ENCODE measurements around the gene ARFGEF3.
A peak's percentile ranks its signal among the peaks of the same experiment; 100 is the strongest.

ARFGEF3 gene

GRCh38 chr6:138242987-138243592 lies 81.4 kb downstream of the ARFGEF3 start:
- no peak for DNase-seq

- DNase-seq = no peak
These were observed 84.0 kb downstream of the ARFGEF3 start for GRCh38 chr6:138245751-138246150.

- no peak for DNase-seq
These were observed 85.1 kb downstream of the ARFGEF3 start for GRCh38 chr6:138246650-138247440.

- no peak for DNase-seq
These were observed 86.3 kb downstream of the ARFGEF3 start for GRCh38 chr6:138248011-138248410.

- no peak for DNase-seq
These were observed 87.1 kb downstream of the ARFGEF3 start for GRCh38 chr6:138248878-138249277.

- DNase-seq = no peak
These were observed 88.3 kb downstream of the ARFGEF3 start for GRCh38 chr6:138250053-138250452.

GRCh38 chr6:138250513-138251247 lies 88.9 kb downstream of the ARFGEF3 start:
- no peak for DNase-seq

GRCh38 chr6:138253731-138254130 lies 92.0 kb downstream of the ARFGEF3 start:
- no peak for DNase-seq

GRCh38 chr6:138255443-138255842 lies 93.7 kb downstream of the ARFGEF3 start:
- no peak for DNase-seq

GRCh38 chr6:138257638-138258040 lies 95.9 kb downstream of the ARFGEF3 start:
- no peak for DNase-seq

GRCh38 chr6:138258197-138258596 lies 96.5 kb downstream of the ARFGEF3 start:
- DNase-seq = no peak

- no peak for DNase-seq
These were observed 97.3 kb downstream of the ARFGEF3 start for GRCh38 chr6:138258991-138259390.

- DNase-seq = no peak
These were observed 99.5 kb downstream of the ARFGEF3 start for GRCh38 chr6:138261116-138261780.

GRCh38 chr6:138263963-138264362 lies 102.2 kb downstream of the ARFGEF3 start:
- no peak for DNase-seq

- DNase-seq = peak; percentile 66
These were observed 102.7 kb downstream of the ARFGEF3 start for GRCh38 chr6:138264372-138264880.

GRCh38 chr6:138266095-138266494 lies 104.4 kb downstream of the ARFGEF3 start:
- DNase-seq = no peak

GRCh38 chr6:138267971-138268895 lies 106.5 kb downstream of the ARFGEF3 start:
- DNase-seq = no peak

GRCh38 chr6:138271451-138271850 lies 109.7 kb downstream of the ARFGEF3 start:
- no peak for DNase-seq

- no peak for DNase-seq
These were observed 111.0 kb downstream of the ARFGEF3 start for GRCh38 chr6:138272533-138273315.

GRCh38 chr6:138275976-138276375 lies 114.2 kb downstream of the ARFGEF3 start:
- no peak for DNase-seq

- no peak for DNase-seq
These were observed 116.1 kb downstream of the ARFGEF3 start for GRCh38 chr6:138277835-138278234.
